ENCODE measurements around the gene AK8. TPM values are rescaled to one million over a fixed set of nuclear protein-coding genes. Genes with fewer than 3 reads are reported as not detected.

AK8 gene
- polyA plus RNA-seq, 1 experiment: 0.53 TPM

DNA sequence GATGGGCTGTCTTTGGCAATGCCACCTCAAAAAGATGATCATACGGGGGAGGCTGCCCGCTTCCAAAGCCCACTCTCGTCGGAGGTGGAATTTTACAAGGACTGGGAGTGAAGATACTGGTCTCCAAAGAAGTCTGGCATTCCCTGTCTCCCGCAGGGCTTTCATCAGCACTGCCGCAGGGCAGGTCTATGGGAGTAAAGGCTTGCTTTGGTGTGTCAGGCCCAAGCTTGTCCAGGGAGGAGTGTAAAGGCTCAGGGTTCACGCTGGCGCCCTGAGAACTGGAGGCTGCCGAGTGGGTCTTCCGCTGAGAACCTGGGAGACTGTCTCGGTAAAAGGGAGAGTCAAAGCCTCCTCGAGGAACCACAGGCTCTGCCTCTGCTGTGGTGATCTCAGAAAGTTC lies 27.6 kb upstream of the AK8 start:
- POLR2A ChIA-PET: no interaction called here
- no peaks in the 10 kb centered on the region for H3K27me3 ChIP-seq (ENCODE audit: control insufficient read depth, insufficient read depth, low read length)
- CTCF ChIA-PET: interaction anchor here (1.4 kb wide), 1 partner anchor 10 kb away, joined by 5 read pairs; no protein-coding TSS in a partner anchor
- H3K4me3 ChIP-seq (ENCODE audit: low read depth, low read length): no peak overlapping the region
- H3K36me3 ChIP-seq (ENCODE audit: control insufficient read depth, insufficient read depth, low read length): peaks cover 33% of the 10 kb centered on the region
- no peak for DNase-seq (ENCODE audit: low read depth)
- TF ChIP-seq, protein P1, sequence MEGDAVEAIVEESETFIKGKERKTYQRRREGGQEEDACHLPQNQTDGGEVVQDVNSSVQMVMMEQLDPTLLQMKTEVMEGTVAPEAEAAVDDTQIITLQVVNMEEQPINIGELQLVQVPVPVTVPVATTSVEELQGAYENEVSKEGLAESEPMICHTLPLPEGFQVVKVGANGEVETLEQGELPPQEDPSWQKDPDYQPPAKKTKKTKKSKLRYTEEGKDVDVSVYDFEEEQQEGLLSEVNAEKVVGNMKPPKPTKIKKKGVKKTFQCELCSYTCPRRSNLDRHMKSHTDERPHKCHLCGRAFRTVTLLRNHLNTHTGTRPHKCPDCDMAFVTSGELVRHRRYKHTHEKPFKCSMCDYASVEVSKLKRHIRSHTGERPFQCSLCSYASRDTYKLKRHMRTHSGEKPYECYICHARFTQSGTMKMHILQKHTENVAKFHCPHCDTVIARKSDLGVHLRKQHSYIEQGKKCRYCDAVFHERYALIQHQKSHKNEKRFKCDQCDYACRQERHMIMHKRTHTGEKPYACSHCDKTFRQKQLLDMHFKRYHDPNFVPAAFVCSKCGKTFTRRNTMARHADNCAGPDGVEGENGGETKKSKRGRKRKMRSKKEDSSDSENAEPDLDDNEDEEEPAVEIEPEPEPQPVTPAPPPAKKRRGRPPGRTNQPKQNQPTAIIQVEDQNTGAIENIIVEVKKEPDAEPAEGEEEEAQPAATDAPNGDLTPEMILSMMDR (IDR thresholded peaks at IDR 0.05; ENCODE audit: insufficient read depth, low read depth, low read length): no peak

DNA sequence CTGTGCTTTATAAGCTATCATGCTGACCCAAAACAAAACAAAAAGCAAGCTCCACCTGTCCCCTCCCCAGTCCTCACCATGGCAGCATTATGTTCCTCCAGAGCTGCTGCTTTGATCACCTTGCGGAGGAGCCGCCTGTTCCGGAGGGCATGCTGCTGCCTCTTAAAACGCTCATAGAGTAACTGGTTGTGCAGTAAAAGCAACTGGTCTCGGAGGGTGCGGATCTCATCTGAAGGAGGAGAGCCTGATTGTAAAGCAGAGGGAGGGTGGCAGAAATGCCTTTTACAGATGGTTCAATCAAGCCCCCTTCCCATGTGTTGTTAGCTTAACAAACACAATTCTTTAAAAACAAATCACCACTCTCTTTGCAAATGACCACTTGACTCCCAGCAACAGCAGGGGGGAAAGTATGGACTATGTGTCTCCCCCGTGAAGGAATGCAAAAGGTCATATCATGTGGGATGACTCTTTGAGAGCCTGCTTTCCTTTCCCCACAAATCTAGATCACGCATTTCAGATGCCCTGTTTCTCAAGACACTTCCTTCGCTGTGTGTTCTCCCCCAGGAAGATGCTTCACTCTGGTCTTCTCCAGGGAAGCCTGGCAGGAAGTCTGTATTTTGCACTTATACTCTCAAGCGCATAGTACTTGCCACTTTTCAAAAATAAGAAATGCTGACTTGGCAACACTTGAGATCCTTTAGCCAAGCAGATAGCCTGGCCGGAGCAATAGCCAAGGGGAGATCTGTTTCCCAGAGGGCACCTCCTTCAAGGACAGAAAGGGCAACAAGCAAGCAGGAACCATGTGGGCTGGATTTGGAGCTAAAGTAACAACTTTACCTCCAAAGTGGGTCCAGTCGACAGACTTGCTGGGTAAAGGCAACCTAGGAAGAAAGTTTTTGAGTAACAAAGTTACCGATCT lies 25.7 kb upstream of the AK8 start:
- POLR2A ChIA-PET: no interaction called here
- no peak for DNase-seq (ENCODE audit: low read depth)
- Histone ChIP-seq H3K4me3 (ENCODE audit: low read depth, low read length) (no peak overlapping the region), H3K36me3 (ENCODE audit: control insufficient read depth, insufficient read depth, low read length) (peaks cover 37% of the 10 kb centered on the region), H3K27me3 (ENCODE audit: control insufficient read depth, insufficient read depth, low read length) (no peaks in the 10 kb centered on the region)
- CTCF ChIA-PET: interaction anchor here (1.2 to 3.7 kb wide), 4 partner anchors 8 to 28 kb away, joined by 3 to 50 read pairs (median 10); no protein-coding TSS in a partner anchor
- TF ChIP-seq, protein P1 (IDR thresholded peaks at IDR 0.05; ENCODE audit: insufficient read depth, low read depth, low read length): no peak

DNA sequence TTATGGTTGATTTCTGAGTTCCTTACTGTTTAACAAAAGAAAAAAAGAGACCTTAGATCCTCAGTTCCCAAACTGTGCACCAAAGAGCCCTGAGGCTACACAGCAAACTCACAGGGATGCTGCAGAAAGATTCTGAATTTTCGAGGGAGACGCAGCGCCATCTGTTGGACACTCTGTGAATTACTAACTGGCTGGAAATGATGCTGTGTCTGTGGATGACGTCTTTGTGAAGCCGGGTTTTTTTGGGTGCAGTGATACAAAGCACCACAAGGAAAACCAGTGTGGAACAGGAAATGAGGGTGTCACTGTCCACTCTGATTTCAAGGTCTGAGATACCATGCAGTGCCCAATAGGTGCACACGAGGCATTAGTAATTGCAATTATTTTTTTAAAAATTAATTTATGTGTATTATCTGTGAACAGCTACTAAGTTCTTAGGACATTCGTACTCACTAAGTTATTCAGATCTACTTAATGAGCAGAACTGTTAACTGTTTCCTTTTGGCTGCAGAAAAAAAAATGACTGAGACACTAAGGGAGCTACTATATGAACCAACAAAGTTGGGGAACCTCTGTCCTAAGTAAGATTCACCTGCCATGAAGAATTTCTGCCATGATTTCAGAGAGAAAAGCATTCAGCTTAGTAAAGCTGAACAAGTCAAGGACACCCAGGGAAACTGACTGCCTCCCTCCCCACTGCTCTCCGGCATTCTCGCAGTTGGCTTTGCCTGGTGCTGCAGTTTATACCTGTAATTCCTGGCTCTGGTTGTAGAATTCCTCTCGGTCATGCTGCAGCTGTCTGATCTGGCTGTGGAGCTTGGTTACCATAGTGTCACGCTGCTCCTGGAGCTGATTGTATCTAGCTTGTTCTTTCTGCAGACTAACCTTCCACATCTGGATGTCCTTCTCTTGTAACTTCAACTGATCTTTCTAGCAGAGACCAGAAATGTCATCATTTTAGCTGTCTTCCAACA lies 24.1 kb upstream of the AK8 start:
- Histone ChIP-seq H3K36me3 (ENCODE audit: control insufficient read depth, insufficient read depth, low read length) (peaks cover 38% of the 10 kb centered on the region), H3K27me3 (ENCODE audit: control insufficient read depth, insufficient read depth, low read length) (no peaks in the 10 kb centered on the region), H3K4me3 (ENCODE audit: low read depth, low read length) (no peak overlapping the region)
- CTCF ChIA-PET: interaction anchor here (0.6 to 3.7 kb wide), 41 partner anchors 8 to 492 kb away, joined by 3 to 50 read pairs (median 4); partner anchors contain the start of genes CFAP77, GFI1B, SPACA9 and TSC1
- TF ChIP-seq, protein P1 (IDR thresholded peaks at IDR 0.05; ENCODE audit: insufficient read depth, low read depth, low read length): peak; percentile 91
- peak; percentile 40 for DNase-seq (ENCODE audit: low read depth)
- POLR2A ChIA-PET: no interaction called here

DNA sequence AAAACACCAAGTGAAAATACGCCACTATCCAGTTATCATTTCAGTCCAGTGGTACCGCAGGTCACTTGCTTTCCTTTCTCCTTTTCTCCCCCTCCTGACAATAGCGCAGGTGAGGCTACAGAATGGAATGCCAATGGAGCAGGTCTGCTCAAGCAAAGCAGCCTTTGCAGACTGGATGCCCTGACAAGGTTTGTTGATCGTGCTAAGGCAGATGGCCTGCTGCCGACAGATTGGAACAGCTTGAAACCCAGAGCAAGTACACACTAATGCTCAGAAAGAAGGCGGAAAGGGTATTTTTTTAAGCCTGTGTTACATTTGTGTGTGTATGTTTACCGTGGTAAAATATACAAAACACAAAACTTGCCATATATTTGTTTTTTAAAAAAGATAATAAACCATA lies 20.0 kb upstream of the AK8 start:
- no peak for DNase-seq (ENCODE audit: low read depth)
- Histone ChIP-seq H3K27me3 (ENCODE audit: control insufficient read depth, insufficient read depth, low read length) (no peaks in the 10 kb centered on the region), H3K4me3 (ENCODE audit: low read depth, low read length) (no peak overlapping the region), H3K36me3 (ENCODE audit: control insufficient read depth, insufficient read depth, low read length) (peaks cover 45% of the 10 kb centered on the region)
- TF ChIP-seq, protein P1 (IDR thresholded peaks at IDR 0.05; ENCODE audit: insufficient read depth, low read depth, low read length): no peak
- ChIA-PET CTCF (interaction anchor here (0.5 to 1.8 kb wide), 3 partner anchors 8 to 133 kb away, joined by 3 to 5 read pairs (median 4); no protein-coding TSS in a partner anchor), POLR2A (no interaction called here)
